ENCODE results near the gene SPAG9. TPM values are rescaled to one million over a fixed set of nuclear protein-coding genes. Genes with fewer than 3 reads are reported as not detected.
A peak's percentile ranks its signal among the peaks of the same experiment; 100 is the strongest.
"Not testable (repeated sequence)": the region's sequence is repeated elsewhere in the genome, so short reads cannot be mapped to it uniquely, and the experiment has no call there.

The SPAG9 gene
- total RNA-seq, 1 donor, result 95.4 TPM

DNA sequence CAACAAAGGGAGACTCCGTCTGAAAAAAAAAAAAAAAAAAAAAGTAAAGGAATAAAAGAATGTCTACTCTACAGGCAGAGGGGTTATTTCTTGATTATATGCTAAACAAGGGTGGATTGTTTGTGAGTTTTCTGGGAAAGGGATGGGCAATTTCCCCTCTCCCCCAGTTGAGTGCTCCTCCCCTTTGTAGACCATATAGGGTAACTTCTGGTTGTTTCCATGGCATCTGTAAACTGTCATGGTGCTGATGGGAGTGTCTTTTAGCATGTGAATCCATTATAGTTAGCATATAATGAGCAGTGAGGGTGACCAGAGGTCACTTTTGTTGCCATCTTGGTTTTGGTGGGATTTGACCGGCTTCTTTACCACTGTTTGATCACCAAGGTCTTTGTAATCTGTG, 28.5 kb upstream of the SPAG9 start:
- Histone ChIP-seq H3K4me3 (ENCODE audit: low read length) (no peak overlapping the region), H3K4me1 (ENCODE audit: insufficient read depth, low read length) (peaks cover 13% of the 10 kb centered on the region), H3K27me3 (ENCODE audit: insufficient read depth, low read length) (no peaks in the 10 kb centered on the region), H3K9me3 (ENCODE audit: low read depth, low read length) (no peaks in the 10 kb centered on the region)

GRCh38 chr17:51147650-51148049, 27.0 kb upstream of the SPAG9 start:
- no peaks in the 10 kb centered on the region for H3K9me3 ChIP-seq (ENCODE audit: low read depth, low read length)
- H3K4me3 ChIP-seq (ENCODE audit: low read length), result no peak overlapping the region
- H3K27me3 ChIP-seq (ENCODE audit: insufficient read depth, low read length), result no peaks in the 10 kb centered on the region
- H3K4me1 ChIP-seq (ENCODE audit: insufficient read depth, low read length), result peaks cover 5% of the 10 kb centered on the region

GRCh38 chr17:51144266-51145022, 23.8 kb upstream of the SPAG9 start:
- H3K4me3 ChIP-seq (ENCODE audit: low read length), result no peak overlapping the region
- H3K4me1 ChIP-seq (ENCODE audit: insufficient read depth, low read length), result no peaks in the 10 kb centered on the region
- H3K9me3 ChIP-seq (ENCODE audit: low read depth, low read length), result no peaks in the 10 kb centered on the region
- no peaks in the 10 kb centered on the region for H3K27me3 ChIP-seq (ENCODE audit: insufficient read depth, low read length)

DNA sequence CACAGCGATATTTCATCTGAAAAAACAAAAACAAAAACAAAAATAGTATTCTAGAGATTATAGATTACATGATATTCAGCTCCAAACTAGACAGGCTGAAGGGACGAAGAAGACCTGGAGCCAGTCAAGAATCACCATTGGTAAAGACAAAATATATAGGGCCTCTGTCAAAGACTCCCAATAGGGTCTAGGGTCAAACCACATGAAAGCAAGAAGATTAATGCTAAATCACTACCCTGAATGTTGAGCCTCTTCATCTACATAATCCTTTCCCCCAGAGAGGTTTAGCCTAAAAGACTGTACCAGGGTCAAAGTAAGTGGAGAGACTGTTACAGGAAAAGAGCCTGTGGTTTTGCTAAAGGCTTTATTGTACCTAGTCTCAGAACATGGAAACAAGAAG, 21.9 kb upstream of the SPAG9 start:
- Histone ChIP-seq H3K27me3 (ENCODE audit: insufficient read depth, low read length) (no peaks in the 10 kb centered on the region), H3K4me3 (ENCODE audit: low read length) (no peak overlapping the region), H3K4me1 (ENCODE audit: insufficient read depth, low read length) (no peaks in the 10 kb centered on the region), H3K9me3 (ENCODE audit: low read depth, low read length) (no peaks in the 10 kb centered on the region)

DNA sequence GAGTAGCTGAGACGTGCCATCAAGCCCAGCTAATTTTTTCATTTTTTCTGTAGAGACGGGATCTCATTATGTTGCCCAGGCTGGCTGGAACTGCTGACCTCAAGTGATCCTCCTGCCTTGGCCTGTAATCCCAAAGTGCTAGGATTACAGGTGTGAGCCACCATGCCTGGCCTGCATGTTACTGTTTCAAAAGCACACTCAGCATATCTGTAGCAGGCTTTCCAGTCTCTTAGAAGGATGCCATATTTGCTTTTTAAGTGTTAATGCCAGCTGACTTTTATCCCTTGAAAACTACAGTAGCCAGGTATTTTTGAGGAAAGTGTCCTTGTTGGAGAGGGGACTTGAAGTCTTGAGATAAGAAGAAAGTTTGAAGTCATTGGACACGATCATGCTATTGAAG, 15.3 kb upstream of the SPAG9 start:
- Histone ChIP-seq H3K27me3 (ENCODE audit: insufficient read depth, low read length) (no peaks in the 10 kb centered on the region), H3K9me3 (ENCODE audit: low read depth, low read length) (no peaks in the 10 kb centered on the region), H3K4me3 (ENCODE audit: low read length) (no peak overlapping the region), H3K4me1 (ENCODE audit: insufficient read depth, low read length) (no peaks in the 10 kb centered on the region)

- Histone ChIP-seq H3K9me3 (ENCODE audit: low read depth, low read length) (no peaks in the 10 kb centered on the region), H3K4me3 (ENCODE audit: low read length) (no peak overlapping the region), H3K4me1 (ENCODE audit: insufficient read depth, low read length) (no peaks in the 10 kb centered on the region), H3K27me3 (ENCODE audit: insufficient read depth, low read length) (no peaks in the 10 kb centered on the region)
Measured at GRCh38 chr17:51133365-51133764, 12.7 kb upstream of the SPAG9 start.

DNA sequence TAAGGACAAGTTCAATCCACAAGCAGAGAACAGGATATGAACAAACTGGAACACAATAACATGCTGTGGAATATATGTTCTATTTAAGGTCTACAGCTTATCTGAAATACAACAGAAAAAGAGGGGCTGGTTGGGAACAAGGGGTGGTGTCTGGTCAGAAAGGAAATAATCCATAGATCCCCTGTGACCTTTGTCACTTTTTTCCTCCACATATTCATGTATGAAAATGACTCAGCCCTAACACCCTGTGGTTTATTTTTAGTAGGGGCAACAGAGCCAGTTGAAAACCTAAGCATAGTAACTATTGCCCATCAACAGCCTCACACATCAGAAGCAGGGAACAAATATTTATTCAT, 12.3 kb upstream of the SPAG9 start:
- Histone ChIP-seq H3K27me3 (ENCODE audit: insufficient read depth, low read length) (no peaks in the 10 kb centered on the region), H3K4me3 (ENCODE audit: low read length) (no peak overlapping the region), H3K9me3 (ENCODE audit: low read depth, low read length) (no peaks in the 10 kb centered on the region), H3K4me1 (ENCODE audit: insufficient read depth, low read length) (no peaks in the 10 kb centered on the region)

- no peaks in the 10 kb centered on the region for H3K9me3 ChIP-seq (ENCODE audit: low read depth, low read length)
- no peaks in the 10 kb centered on the region for H3K27me3 ChIP-seq (ENCODE audit: insufficient read depth, low read length)
- no peaks in the 10 kb centered on the region for H3K4me1 ChIP-seq (ENCODE audit: insufficient read depth, low read length)
Measured at GRCh38 chr17:51128076-51128475, 7.4 kb upstream of the SPAG9 start.

DNA sequence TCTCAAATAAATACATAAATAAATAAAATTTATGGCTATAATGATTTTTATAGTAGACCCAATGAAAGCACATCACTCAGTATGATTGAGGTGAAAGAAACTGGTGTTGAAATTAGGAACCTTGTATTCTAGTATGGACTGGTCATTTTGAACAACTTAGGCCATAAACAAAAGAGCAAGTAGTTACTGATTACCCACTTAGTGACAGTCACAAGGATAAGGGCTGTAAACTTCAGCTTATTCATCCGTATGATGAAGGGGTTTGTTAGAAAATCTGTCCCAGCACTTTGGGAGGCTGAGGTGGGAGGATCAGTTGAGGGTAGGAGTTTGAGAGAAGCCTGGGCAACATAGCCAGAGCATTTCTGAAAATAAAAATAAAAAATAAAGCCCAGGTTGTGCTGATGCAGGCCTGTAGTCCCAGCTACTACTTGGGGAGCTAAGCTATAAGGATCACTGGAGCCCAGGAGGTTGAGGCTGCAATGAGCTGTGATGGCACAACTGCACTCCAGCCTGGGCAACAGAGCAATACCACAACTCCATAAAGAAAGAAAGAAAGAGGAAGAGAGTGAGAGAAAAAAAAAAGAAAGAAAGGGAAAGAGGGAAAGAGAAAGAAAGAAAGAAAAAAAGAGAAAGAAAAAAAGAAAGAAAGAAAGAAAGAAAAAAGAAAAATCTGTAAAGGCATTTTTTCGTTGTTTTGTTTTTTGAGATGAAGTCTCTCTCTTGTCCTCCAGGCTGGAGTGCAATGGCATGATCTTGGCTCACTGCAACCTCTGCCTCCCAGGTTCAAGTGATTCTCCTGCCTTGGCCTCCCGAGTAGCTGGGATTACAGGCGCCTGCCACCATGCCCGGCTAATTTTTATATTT, 4.2 kb upstream of the SPAG9 start:
- peaks cover 16% of the 10 kb centered on the region for H3K4me1 ChIP-seq (ENCODE audit: insufficient read depth, low read length)
- H3K9me3 ChIP-seq (ENCODE audit: low read depth, low read length), result no peaks in the 10 kb centered on the region
- H3K4me3 ChIP-seq (ENCODE audit: low read length), result no peak overlapping the region
- no peaks in the 10 kb centered on the region for H3K27me3 ChIP-seq (ENCODE audit: insufficient read depth, low read length)

More at GRCh38 chr17:51128076-51128475, 7.4 kb upstream of the SPAG9 start:
- no peak overlapping the region for H3K4me3 ChIP-seq (ENCODE audit: low read length)

GRCh38 chr17:51122473-51123115, 1.9 kb upstream of the SPAG9 start:
- H3K4me3 ChIP-seq (ENCODE audit: low read length), result not testable (repeated sequence)

GRCh38 chr17:51121620-51122472, 1.2 kb upstream of the SPAG9 start:
- Histone ChIP-seq H3K27me3 (ENCODE audit: insufficient read depth, low read length) (no peaks in the 10 kb centered on the region), H3K4me3 (ENCODE audit: low read length) (peak overlapping the region; percentile 70), H3K9me3 (ENCODE audit: low read depth, low read length) (no peaks in the 10 kb centered on the region), H3K4me1 (ENCODE audit: insufficient read depth, low read length) (peaks cover 44% of the 10 kb centered on the region)

More at GRCh38 chr17:51122473-51123115, 1.9 kb upstream of the SPAG9 start:
- H3K9me3 ChIP-seq (ENCODE audit: low read depth, low read length); H3K27me3 ChIP-seq (ENCODE audit: insufficient read depth, low read length): not testable (repeated sequence)
- H3K4me1 ChIP-seq (ENCODE audit: insufficient read depth, low read length), result peaks cover 38% of the 10 kb centered on the region

DNA sequence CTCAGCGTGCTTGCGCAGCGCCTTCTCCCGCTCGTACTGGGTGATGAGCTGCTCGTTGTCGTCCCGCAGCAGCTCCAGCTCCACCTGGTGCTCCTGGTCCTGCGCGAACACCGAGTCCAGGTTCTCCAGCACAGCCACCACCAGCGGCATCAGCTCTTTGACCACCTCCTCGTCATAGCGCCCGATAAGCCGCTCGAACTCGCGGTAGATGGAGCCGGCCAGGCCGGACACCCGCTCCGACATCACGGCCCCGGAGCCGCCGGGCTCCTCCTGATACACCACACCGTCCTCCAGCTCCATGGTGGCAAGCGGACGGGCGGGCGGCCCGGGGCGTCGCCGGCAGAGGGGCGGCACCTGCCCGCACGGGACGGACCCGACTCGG, 320 bp downstream of the SPAG9 start:
- H3K4me3 ChIP-seq (ENCODE audit: low read length), result peak overlapping the region; percentile 96
- peaks cover 54% of the 10 kb centered on the region for H3K4me1 ChIP-seq (ENCODE audit: insufficient read depth, low read length)

GRCh38 chr17:51119415-51120356, 982 bp downstream of the SPAG9 start:
- Histone ChIP-seq H3K4me3 (ENCODE audit: low read length) (peak overlapping the region; percentile 96), H3K4me1 (ENCODE audit: insufficient read depth, low read length) (peaks cover 54% of the 10 kb centered on the region), H3K9me3 (ENCODE audit: low read depth, low read length) (no peaks in the 10 kb centered on the region), H3K27me3 (ENCODE audit: insufficient read depth, low read length) (no peaks in the 10 kb centered on the region)

More for the DNA sequence above, 320 bp downstream of the SPAG9 start:
- Histone ChIP-seq H3K27me3 (ENCODE audit: insufficient read depth, low read length) (no peaks in the 10 kb centered on the region), H3K9me3 (ENCODE audit: low read depth, low read length) (no peaks in the 10 kb centered on the region)

All from mononuclear cell (primary cell).